ENCODE results near the gene OR52E8. TPM values are rescaled to one million over a fixed set of nuclear protein-coding genes. Genes with fewer than 3 reads are reported as not detected.

Gene OR52E8
- 0.63 TPM for total RNA-seq

DNA sequence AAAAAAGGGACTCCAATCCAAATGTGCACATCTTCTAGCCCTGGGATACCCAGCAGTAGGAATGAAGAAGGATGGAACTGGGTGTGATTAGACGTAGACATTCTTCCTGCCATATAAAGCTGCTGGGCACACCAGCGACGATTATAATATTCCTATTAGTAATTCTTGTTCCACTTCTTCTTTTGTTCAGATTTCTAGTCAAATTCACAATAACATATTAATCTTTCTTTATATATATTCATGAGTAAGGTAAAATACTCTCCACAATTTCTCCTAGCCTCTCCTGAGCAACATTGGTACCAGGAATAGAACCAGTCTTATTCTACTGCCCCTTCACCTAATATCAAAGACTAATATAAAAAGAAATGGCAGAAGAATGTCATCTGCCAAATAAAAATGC, at the start of gene OR52E8:
TSS of gene OR52E8 (minus strand) at position 101 of the 400 bp plus-strand sequence. CDS start at position 101, 0 bp downstream.

DNA sequence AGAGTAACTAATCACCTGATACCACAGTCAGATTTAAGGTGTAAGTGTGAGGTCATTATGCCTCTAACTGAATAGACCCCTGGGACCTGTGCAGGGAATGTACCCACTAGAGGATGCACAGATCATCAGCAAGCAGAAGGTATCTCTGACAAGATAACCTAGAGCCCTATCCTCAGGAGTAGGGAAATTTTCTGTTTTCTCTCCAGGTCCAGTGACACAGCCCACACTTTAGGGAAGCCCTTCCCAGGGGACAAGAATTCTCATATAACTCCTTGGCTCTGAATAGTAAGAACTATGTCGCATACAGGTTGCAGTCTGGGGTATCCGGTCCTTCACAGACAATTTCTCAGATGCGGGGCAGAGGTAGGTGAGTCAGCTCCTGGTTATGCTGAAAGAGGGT, 35.4 kb upstream of the OR52E8 start, which contains the start of gene OR52E5:
TSS of gene OR52E5 (plus strand) at position 301 of the 400 bp plus-strand sequence. CDS start 7,569 bp downstream, outside the sequence.

DNA sequence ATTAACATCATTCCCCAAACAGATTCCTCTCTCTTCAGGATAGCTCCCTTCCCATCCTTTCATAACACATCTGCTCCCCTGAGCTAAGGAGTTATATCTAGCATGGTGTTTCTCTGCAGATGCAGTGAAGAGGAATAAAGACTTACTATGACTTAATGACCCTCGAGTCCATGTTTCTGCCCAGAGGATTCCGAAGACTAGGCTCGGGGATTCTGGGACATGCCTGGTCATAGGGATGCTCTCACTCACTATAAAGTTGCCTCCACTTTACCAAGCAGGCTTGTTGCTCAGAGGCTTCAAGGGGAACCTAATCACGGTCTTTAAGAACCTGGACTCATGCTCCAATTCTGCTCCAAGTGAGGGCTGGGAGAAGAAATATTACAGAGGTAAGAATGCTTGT, 22.8 kb upstream of the OR52E8 start, which contains the start of gene OR52E4:
TSS of gene OR52E4 (plus strand) at position 301 of the 400 bp plus-strand sequence. CDS start 3,664 bp downstream, outside the sequence.

DNA sequence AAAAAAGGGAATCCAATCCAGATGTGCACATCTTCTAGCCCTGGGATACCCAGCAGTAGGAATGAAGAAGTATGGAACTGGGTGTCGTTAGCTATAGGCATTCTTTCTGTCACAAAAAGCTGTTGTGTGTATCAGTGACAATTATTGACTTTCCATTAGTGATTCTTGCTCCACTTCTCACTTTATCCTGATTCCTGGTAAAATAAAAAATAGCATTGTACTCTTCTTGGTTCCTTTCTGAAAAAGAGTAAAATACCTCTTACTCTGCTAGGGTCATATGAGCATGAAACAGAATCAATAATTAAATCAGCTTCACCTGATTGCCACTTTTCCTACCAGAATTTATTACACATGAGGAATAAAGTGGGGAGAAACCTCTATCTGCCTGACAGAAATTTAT, 15.7 kb downstream of the OR52E8 start, which contains the start of gene OR52E6:
TSS of gene OR52E6 (minus strand) at position 101 of the 400 bp plus-strand sequence. CDS start at position 101, 0 bp downstream.

DNA sequence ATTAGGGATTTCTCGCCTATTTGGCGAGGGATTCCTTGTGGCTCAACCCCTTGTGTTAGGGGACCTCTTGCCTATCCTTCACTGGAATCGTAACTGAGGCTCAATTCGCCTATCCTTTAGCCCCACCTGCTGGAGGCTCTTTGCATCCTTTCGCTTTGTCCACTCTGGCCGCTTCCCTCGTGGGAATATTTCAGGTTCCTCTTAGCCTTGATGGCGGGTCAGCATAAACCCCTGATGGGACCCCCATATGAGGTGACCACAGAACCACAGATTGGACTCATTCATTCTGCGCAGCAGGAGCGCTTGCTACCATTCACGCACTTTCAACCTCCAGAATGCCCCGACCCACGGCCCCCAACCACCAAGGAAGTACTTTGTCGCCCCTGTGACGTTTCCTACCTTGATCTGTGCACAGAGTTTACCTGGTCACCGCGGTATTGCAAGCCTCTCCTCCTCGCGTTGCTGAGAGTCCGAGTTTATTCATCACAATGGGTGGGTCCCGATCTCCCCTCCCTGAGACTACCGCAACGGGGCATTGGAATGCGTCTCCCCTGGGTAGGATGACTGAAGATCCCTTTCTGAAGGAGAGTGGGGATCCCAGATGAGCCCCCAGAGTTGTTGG, 48.9 kb downstream of the OR52E8 start, which contains the start of gene OR52N2:
TSS of gene OR52N2 (plus strand) at position 425 of the 622 bp plus-strand sequence. CDS start 11,412 bp downstream, outside the sequence.

Other genes starting within 250 kb of the OR52E8 start
- gene TRIM34, start 232.7 kb downstream of the OR52E8 start, total RNA-seq = 1.6 TPM
- 6.6 TPM for gene TRIM5, start 172.6 kb downstream of the OR52E8 start, total RNA-seq
- 20.7 TPM for gene TRIM22, start 167.9 kb downstream of the OR52E8 start, total RNA-seq
- not detected for gene OR56B1, start 121.2 kb downstream of the OR52E8 start, total RNA-seq
- gene OR52N4, start 103.4 kb downstream of the OR52E8 start, total RNA-seq = 0.63 TPM
- gene OR52N5, start 74.3 kb downstream of the OR52E8 start, total RNA-seq = 0.63 TPM
- gene OR52N1, start 66.4 kb downstream of the OR52E8 start, total RNA-seq = 0.94 TPM
- not detected for gene OR52N2, start 48.8 kb downstream of the OR52E8 start, total RNA-seq
- 0.94 TPM for gene OR52E6, start 15.8 kb downstream of the OR52E8 start, total RNA-seq
- not detected for gene OR52E4, start 22.9 kb upstream of the OR52E8 start, total RNA-seq
- gene OR52E5, start 35.5 kb upstream of the OR52E8 start, total RNA-seq = not detected
- not detected for gene OR56A3, start 84.6 kb upstream of the OR52E8 start, total RNA-seq
- gene OR56A5, start 110.8 kb upstream of the OR52E8 start, total RNA-seq = not detected
- gene OR52L1, start 129.3 kb upstream of the OR52E8 start, total RNA-seq = not detected
- 0.31 TPM for gene OR56A4, start 149.3 kb upstream of the OR52E8 start, total RNA-seq
- gene OR56A1, start 173.1 kb upstream of the OR52E8 start, total RNA-seq = 0.31 TPM
- not detected for gene OR56B4, start 250.0 kb upstream of the OR52E8 start, total RNA-seq